CD4-positive, alpha-beta memory T cell (primary cell): ENCODE measurements around the gene GALNT13. TPM values are rescaled to one million over a fixed set of nuclear protein-coding genes. Genes with fewer than 3 reads are reported as not detected.

ENCODE experiments used
- CTCF ChIA-PET: fragments of 350-600 bp; sonication (Branson Sonifier 250); formaldehyde crosslinking; loops from one replicate; lab custom pipeline; 2021; ENCODE audit warnings: inconsistent platforms; ENCODE audit not compliant: partially characterized antibody; lab: Charles Lee
- POLR2A ChIA-PET: fragments of 350-600 bp; sonication (Branson Sonifier 250); formaldehyde crosslinking; loops from one replicate; lab custom pipeline; 2021; ENCODE audit not compliant: partially characterized antibody; lab: Charles Lee
- DNase-seq, 5 donors: peaks; one replicate each; pipeline versions ENCODE4 v3.0.0 to v3.0.0-alpha.2; 2020 to 2022; ENCODE audit warnings: mixed read lengths in 1 of 5
- H3K27ac ChIP-seq: one replicate; pipeline ENCODE4 v1.7.0; 2013; ENCODE audit warnings: low read depth, low read length
- H3K27me3 ChIP-seq: 2 replicates; pipeline ENCODE4 v1.7.0; 2013; ENCODE audit warnings: mild to moderate bottlenecking, low read length, moderate library complexity; ENCODE audit not compliant: insufficient read depth
- H3K36me3 ChIP-seq: 2 replicates; pipeline ENCODE4 v1.7.0; 2013; ENCODE audit warnings: mild to moderate bottlenecking, low read length, moderate library complexity; ENCODE audit not compliant: insufficient read depth
- H3K4me1 ChIP-seq: 2 replicates; pipeline ENCODE4 v1.7.0; 2013; ENCODE audit warnings: mild to moderate bottlenecking, low read length, moderate library complexity; ENCODE audit not compliant: insufficient read depth
- H3K4me3 ChIP-seq, 2 donors: one replicate each; pipeline ENCODE4 v1.7.0; 2013; ENCODE audit warnings: low read length in 2 of 2, mild to moderate bottlenecking in 1 of 2
- H3K9me3 ChIP-seq, 2 donors: one replicate each; pipeline ENCODE4 v1.7.0; 2013; ENCODE audit warnings: low read length in 2 of 2, control low read depth in 1 of 2; ENCODE audit not compliant: control insufficient read depth in 1 of 2
- H3K27ac Mint-ChIP-seq, 7 donors: one replicate each; pipeline ENCODE4 v1.8.0; 2020 to 2021; ENCODE audit warnings: mixed read lengths in 7 of 7, mild to moderate bottlenecking in 6 of 7, inconsistent platforms in 3 of 7, moderate library complexity in 3 of 7
- H3K27me3 Mint-ChIP-seq, 2 donors: one replicate each; pipeline ENCODE4 v1.8.0; 2020 to 2021; ENCODE audit warnings: mixed read lengths in 2 of 2
- H3K36me3 Mint-ChIP-seq, 2 donors: one replicate each; pipeline ENCODE4 v1.8.0; 2020 to 2021; ENCODE audit warnings: mixed read lengths in 2 of 2, inconsistent platforms in 1 of 2, mild to moderate bottlenecking in 1 of 2
- H3K4me1 Mint-ChIP-seq, 4 donors: one replicate each; pipeline ENCODE4 v1.8.0; 2020 to 2021; ENCODE audit warnings: mixed read lengths in 4 of 4, mild to moderate bottlenecking in 1 of 4
- H3K4me3 Mint-ChIP-seq, 8 donors: one replicate each; pipeline ENCODE4 v1.8.0; 2020 to 2021; ENCODE audit warnings: mixed read lengths in 8 of 8, mild to moderate bottlenecking in 7 of 8, moderate library complexity in 6 of 8, inconsistent platforms in 3 of 8
- H3K9me3 Mint-ChIP-seq, 8 donors: one replicate each; pipeline ENCODE4 v1.8.0; 2020 to 2021; ENCODE audit warnings: mixed read lengths in 8 of 8, mild to moderate bottlenecking in 5 of 8, inconsistent platforms in 3 of 8, moderate library complexity in 1 of 8
- intact Hi-C: fragments of 100-400 bp; cut with micrococcal nuclease; formaldehyde crosslinking; loops from one replicate; pipeline ENCODE4 v1.15.1; 2023
- polyA plus RNA-seq, 2 donors: library from polyadenylated mRNA; unstranded; fragments of 300-500 nt; fragmentation: Illumina TruSeq; gene quantifications; one replicate each; pipeline ENCODE4 v1.2.3, GENCODE V29; 2021
- total RNA-seq, 2 experiments: library from RNA; stranded (reverse); gene quantifications; one replicate each; pipeline ENCODE4 v1.2.3, GENCODE V29; 2021

The GALNT13 gene
- total and polyA plus RNA-seq, 4 experiments from 2014 or later, result 0.79 TPM; not detected in 3

- H3K27me3 ChIP-seq, result no peaks in the 10 kb centered on the region
- H3K36me3 Mint-ChIP-seq, result no peaks in the 10 kb centered on the region
- no peak overlapping the region for H3K27ac ChIP-seq
- no peaks in the 10 kb centered on the region for H3K27me3 Mint-ChIP-seq
- no peaks in the 10 kb centered on the region for H3K4me1 Mint-ChIP-seq
- intact Hi-C loops, result no loop called here
- DNase-seq, result no peak
- H3K4me3 Mint-ChIP-seq, result no peak overlapping the region
- H3K9me3 Mint-ChIP-seq, result peaks cover 0 to 6% (median 2%) of the 10 kb centered on the region in 8 donors
- no peaks in the 10 kb centered on the region for H3K9me3 ChIP-seq
- H3K4me3 ChIP-seq, result no peak overlapping the region
- ChIA-PET CTCF (no interaction called here), POLR2A (no interaction called here)
- no peaks in the 10 kb centered on the region for H3K4me1 ChIP-seq
- H3K36me3 ChIP-seq, result no peaks in the 10 kb centered on the region
- no peak overlapping the region for H3K27ac Mint-ChIP-seq
These were observed 387.3 kb downstream of the GALNT13 start for GRCh38 chr2:154259030-154259429.

- Mint-ChIP-seq H3K4me3 (no peak overlapping the region), H3K9me3 (peaks cover 0 to 9% (median 0%) of the 10 kb centered on the region in 8 donors), H3K36me3 (no peaks in the 10 kb centered on the region), H3K27me3 (no peaks in the 10 kb centered on the region), H3K27ac (no peak overlapping the region), H3K4me1 (no peaks in the 10 kb centered on the region)
- intact Hi-C loops, result no loop called here
- H3K27ac ChIP-seq, result no peak overlapping the region
- no peaks in the 10 kb centered on the region for H3K4me1 ChIP-seq
- no peaks in the 10 kb centered on the region for H3K9me3 ChIP-seq
- DNase-seq, result no peak
- CTCF ChIA-PET, result no interaction called here
- POLR2A ChIA-PET, result no interaction called here
- no peaks in the 10 kb centered on the region for H3K36me3 ChIP-seq
- H3K27me3 ChIP-seq, result no peaks in the 10 kb centered on the region
- H3K4me3 ChIP-seq, result no peak overlapping the region
These were observed 389.8 kb downstream of the GALNT13 start for GRCh38 chr2:154261473-154262027.

DNA sequence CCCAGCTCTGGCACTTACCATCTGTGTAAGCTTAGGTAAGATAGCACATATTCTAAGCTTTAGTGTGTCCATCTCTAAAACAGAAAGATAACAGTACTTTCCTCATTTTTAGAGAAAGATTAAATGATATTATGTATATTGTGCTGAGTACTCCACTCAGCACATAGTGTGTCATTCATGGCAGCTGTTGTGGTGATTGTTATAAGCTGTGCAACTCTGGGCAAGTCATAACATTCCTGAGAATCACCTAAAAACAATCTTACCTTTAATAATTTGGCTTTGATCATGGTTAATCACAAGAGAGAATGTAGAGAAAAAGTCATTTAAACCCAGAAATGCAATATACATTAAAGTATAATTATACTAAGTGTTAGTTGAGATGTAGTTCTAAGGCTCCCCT lies 391.5 kb downstream of the GALNT13 start:
- Histone ChIP-seq H3K4me1 (no peaks in the 10 kb centered on the region), H3K36me3 (no peaks in the 10 kb centered on the region), H3K4me3 (no peak overlapping the region), H3K27me3 (no peaks in the 10 kb centered on the region), H3K9me3 (no peaks in the 10 kb centered on the region), H3K27ac (no peak overlapping the region)
- CTCF ChIA-PET, result no interaction called here
- H3K9me3 Mint-ChIP-seq, result peaks cover 0 to 9% (median 0%) of the 10 kb centered on the region in 8 donors
- no peak overlapping the region for H3K27ac Mint-ChIP-seq
- H3K36me3 Mint-ChIP-seq, result no peaks in the 10 kb centered on the region
- intact Hi-C loops, result no loop called here
- H3K4me3 Mint-ChIP-seq, result no peak overlapping the region
- DNase-seq, result no peak
- H3K4me1 Mint-ChIP-seq, result no peaks in the 10 kb centered on the region
- POLR2A ChIA-PET, result no interaction called here
- no peaks in the 10 kb centered on the region for H3K27me3 Mint-ChIP-seq

- no peak for DNase-seq
- intact Hi-C loops, result no loop called here
- Mint-ChIP-seq H3K27me3 (no peaks in the 10 kb centered on the region), H3K36me3 (no peaks in the 10 kb centered on the region), H3K4me1 (no peaks in the 10 kb centered on the region), H3K9me3 (peaks cover 0 to 9% (median 0%) of the 10 kb centered on the region in 8 donors), H3K27ac (no peak overlapping the region), H3K4me3 (no peak overlapping the region)
- Histone ChIP-seq H3K27ac (no peak overlapping the region), H3K36me3 (no peaks in the 10 kb centered on the region), H3K4me3 (no peak overlapping the region), H3K9me3 (no peaks in the 10 kb centered on the region), H3K27me3 (no peaks in the 10 kb centered on the region), H3K4me1 (no peaks in the 10 kb centered on the region)
- POLR2A ChIA-PET, result no interaction called here
- CTCF ChIA-PET, result no interaction called here
These were observed 392.3 kb downstream of the GALNT13 start for GRCh38 chr2:154264024-154264423.

DNA sequence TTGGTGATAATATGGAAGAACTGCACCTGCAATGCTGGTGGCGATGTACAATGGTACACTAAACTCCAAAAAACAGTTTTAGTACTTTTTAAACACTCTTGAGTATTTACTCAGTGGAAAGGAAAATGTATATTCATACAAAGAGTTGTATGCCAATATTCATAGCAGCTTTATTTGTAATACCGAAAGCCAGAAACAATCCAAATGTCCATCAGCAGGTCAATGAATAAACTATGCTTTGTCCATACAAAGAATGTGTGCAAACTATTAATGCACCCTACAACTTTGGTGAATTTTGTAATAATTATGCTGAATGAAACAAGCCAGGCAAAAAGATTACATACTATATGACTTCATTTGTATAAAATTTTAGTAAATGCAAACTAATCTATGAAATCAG lies 396.3 kb downstream of the GALNT13 start:
- Mint-ChIP-seq H3K36me3 (no peaks in the 10 kb centered on the region), H3K27me3 (no peaks in the 10 kb centered on the region), H3K4me3 (no peak overlapping the region), H3K4me1 (no peaks in the 10 kb centered on the region), H3K27ac (no peak overlapping the region), H3K9me3 (peaks cover 0 to 9% (median 0%) of the 10 kb centered on the region in 8 donors)
- no peak overlapping the region for H3K27ac ChIP-seq
- DNase-seq, result no peak
- no peaks in the 10 kb centered on the region for H3K9me3 ChIP-seq
- H3K36me3 ChIP-seq, result no peaks in the 10 kb centered on the region
- intact Hi-C loops, result no loop called here
- no peak overlapping the region for H3K4me3 ChIP-seq
- no peaks in the 10 kb centered on the region for H3K4me1 ChIP-seq
- ChIA-PET POLR2A (no interaction called here), CTCF (no interaction called here)
- no peaks in the 10 kb centered on the region for H3K27me3 ChIP-seq

DNA sequence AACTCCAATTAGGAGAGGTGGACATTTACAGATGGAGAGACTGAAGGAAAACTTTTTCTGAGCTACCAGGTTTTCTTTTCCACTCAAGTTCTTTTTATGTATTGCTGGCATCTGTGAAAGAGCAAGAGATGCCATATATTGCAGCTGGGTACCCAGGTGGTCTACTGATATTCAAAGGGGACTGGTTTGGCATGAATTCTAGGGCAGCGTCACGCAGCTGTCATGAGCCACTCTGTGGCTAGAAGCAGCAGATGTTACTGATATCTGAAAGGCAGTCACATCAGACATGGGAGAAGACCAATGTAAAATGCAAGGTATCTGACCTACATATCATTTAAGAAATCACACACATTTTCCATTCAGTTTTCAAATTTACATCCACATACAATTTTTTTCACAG lies 408.8 kb downstream of the GALNT13 start:
- no peak overlapping the region for H3K4me3 Mint-ChIP-seq
- intact Hi-C loops, result no loop called here

GRCh38 chr2:154289870-154290269 lies 418.1 kb downstream of the GALNT13 start:
- no peaks in the 10 kb centered on the region for H3K36me3 ChIP-seq
- no peak overlapping the region for H3K27ac ChIP-seq
- no peak for DNase-seq
- ChIA-PET POLR2A (no interaction called here), CTCF (no interaction called here)
- H3K27me3 ChIP-seq, result no peaks in the 10 kb centered on the region
- no peaks in the 10 kb centered on the region for H3K9me3 ChIP-seq
- H3K9me3 Mint-ChIP-seq, result peaks cover 3 to 17% (median 8%) of the 10 kb centered on the region in 8 donors
- H3K27me3 Mint-ChIP-seq, result no peaks in the 10 kb centered on the region
- no peaks in the 10 kb centered on the region for H3K36me3 Mint-ChIP-seq
- no peaks in the 10 kb centered on the region for H3K4me1 Mint-ChIP-seq
- no peak overlapping the region for H3K27ac Mint-ChIP-seq
- H3K4me1 ChIP-seq, result no peaks in the 10 kb centered on the region
- no peak overlapping the region for H3K4me3 ChIP-seq
- intact Hi-C loops, result no loop called here
- H3K4me3 Mint-ChIP-seq, result no peak overlapping the region

More for the DNA sequence above, 408.8 kb downstream of the GALNT13 start:
- no peak for DNase-seq
- H3K4me3 ChIP-seq, result no peak overlapping the region
- H3K36me3 ChIP-seq, result no peaks in the 10 kb centered on the region
- H3K27ac ChIP-seq, result no peak overlapping the region
- H3K9me3 ChIP-seq, result no peaks in the 10 kb centered on the region
- no peaks in the 10 kb centered on the region for H3K27me3 ChIP-seq
- CTCF ChIA-PET, result no interaction called here
- Mint-ChIP-seq H3K27me3 (no peaks in the 10 kb centered on the region), H3K4me1 (no peaks in the 10 kb centered on the region), H3K36me3 (no peaks in the 10 kb centered on the region), H3K9me3 (peaks cover 0 to 7% (median 3%) of the 10 kb centered on the region in 8 donors), H3K27ac (no peak overlapping the region)
- no peaks in the 10 kb centered on the region for H3K4me1 ChIP-seq
- POLR2A ChIA-PET, result no interaction called here

DNA sequence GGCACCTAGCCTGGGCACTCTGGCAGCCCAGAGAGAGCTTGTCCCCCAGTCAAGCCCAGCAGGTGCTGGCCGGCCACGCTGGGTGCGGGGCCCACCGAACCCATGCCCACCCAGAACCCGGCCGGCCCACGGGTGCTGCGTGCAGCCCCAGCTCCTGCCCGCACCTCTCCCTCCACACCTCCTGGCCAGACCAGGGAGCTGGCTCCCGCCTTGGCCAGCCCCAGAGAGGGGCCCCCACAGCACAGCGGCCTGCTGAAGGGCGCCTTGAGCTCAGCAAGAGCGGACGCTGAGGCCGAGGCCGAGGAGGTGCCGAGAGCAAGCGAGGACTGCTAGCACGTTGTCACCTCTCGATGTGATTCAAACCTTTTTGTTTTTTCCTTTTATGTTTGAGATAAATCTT lies 419.8 kb downstream of the GALNT13 start:
- Mint-ChIP-seq H3K27me3 (no peaks in the 10 kb centered on the region), H3K27ac (no peak overlapping the region), H3K9me3 (peaks cover 3 to 17% (median 10%) of the 10 kb centered on the region in 8 donors), H3K4me1 (no peaks in the 10 kb centered on the region), H3K4me3 (no peak overlapping the region), H3K36me3 (no peaks in the 10 kb centered on the region)
- H3K4me1 ChIP-seq, result no peaks in the 10 kb centered on the region
- H3K4me3 ChIP-seq, result no peak overlapping the region
- H3K9me3 ChIP-seq, result no peaks in the 10 kb centered on the region
- CTCF ChIA-PET, result no interaction called here
- no peak overlapping the region for H3K27ac ChIP-seq
- no peaks in the 10 kb centered on the region for H3K36me3 ChIP-seq
- intact Hi-C loops, result no loop called here
- no peak for DNase-seq
- H3K27me3 ChIP-seq, result no peaks in the 10 kb centered on the region
- POLR2A ChIA-PET, result no interaction called here
